ENCODE data around the gene PYDC2. TPM values are rescaled to one million over a fixed set of nuclear protein-coding genes. Genes with fewer than 3 reads are reported as not detected.

Gene PYDC2
- total RNA-seq, 1 experiment from 2014 or later = not detected

- peak; percentile 42 for DNase-seq
Observed at GRCh38 chr3:191499307-191500080, 38.5 kb downstream of the PYDC2 start.

DNA sequence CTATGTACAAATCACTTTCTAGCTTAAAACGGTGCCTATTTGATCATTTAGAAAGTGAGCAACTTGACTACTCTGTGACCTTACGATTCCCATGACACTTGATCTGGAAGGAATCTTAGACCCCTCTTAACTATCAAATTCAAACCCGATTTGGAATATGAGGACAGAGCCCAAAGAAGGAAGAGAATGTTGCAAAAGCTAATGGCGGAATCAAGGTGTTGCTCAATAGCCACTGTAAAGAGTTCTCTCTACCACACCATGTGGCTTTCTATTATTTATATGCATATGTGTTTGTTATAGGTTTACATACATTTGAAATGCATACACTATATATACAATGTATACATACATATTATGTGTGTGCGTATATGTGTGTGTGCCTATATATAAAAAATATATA lies 39.9 kb downstream of the PYDC2 start:
- Histone ChIP-seq H3K27me3 (ENCODE audit: control insufficient read depth, insufficient read depth, low read length) (no peaks in the 10 kb centered on the region), H3K4me3 (ENCODE audit: insufficient read depth, low read depth, low read length) (no peak overlapping the region), H3K36me3 (replicated peaks; ENCODE audit: control insufficient read depth, insufficient read depth, low read length) (no peaks in the 10 kb centered on the region)
- no peak for DNase-seq

More at GRCh38 chr3:191499307-191500080, 38.5 kb downstream of the PYDC2 start:
- no peaks in the 10 kb centered on the region for H3K36me3 ChIP-seq (replicated peaks; ENCODE audit: control insufficient read depth, insufficient read depth, low read length)
- no peaks in the 10 kb centered on the region for H3K27me3 ChIP-seq (ENCODE audit: control insufficient read depth, insufficient read depth, low read length)
- no peak overlapping the region for H3K4me3 ChIP-seq (ENCODE audit: insufficient read depth, low read depth, low read length)

- Histone ChIP-seq H3K27me3 (ENCODE audit: control insufficient read depth, insufficient read depth, low read length) (no peaks in the 10 kb centered on the region), H3K4me3 (ENCODE audit: insufficient read depth, low read depth, low read length) (no peak overlapping the region), H3K36me3 (replicated peaks; ENCODE audit: control insufficient read depth, insufficient read depth, low read length) (no peaks in the 10 kb centered on the region)
- peak; percentile 58 for DNase-seq
Observed at GRCh38 chr3:191502583-191502982, 41.6 kb downstream of the PYDC2 start.

DNA sequence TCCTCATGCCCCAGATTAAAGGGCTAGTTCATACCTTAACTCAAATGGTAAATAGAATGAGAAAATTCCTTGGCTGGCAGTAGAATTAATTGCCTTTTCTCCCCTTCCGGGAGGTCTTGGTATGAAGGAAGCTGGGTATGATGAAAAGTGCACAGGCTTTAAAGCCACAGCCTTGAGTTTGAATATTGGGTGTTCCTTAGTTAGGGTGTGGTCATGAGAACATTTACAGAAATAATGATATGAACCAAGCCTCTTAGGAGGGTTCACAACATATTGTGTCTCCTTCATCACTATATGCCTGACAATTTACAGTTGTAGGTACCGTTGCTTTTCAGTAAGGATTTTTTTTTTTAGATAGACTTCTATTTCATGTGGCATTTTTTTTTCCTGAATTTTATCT lies 48.1 kb downstream of the PYDC2 start:
- no peak for DNase-seq
- Histone ChIP-seq H3K27me3 (ENCODE audit: control insufficient read depth, insufficient read depth, low read length) (no peaks in the 10 kb centered on the region), H3K36me3 (replicated peaks; ENCODE audit: control insufficient read depth, insufficient read depth, low read length) (no peaks in the 10 kb centered on the region), H3K4me3 (ENCODE audit: insufficient read depth, low read depth, low read length) (no peak overlapping the region)

Other genes with a start within 250 kb of the PYDC2 start
- gene CCDC50, start 131.8 kb upstream of the PYDC2 start, total RNA-seq (2014; rRNA removed; shearing (Covaris generic)) = 23.9 and 38.9 TPM in 2 replicates
- gene UTS2B, start 130.6 kb upstream of the PYDC2 start, total RNA-seq (2014; rRNA removed; shearing (Covaris generic)) = 0.28 TPM in 1 of 2 replicates, not detected in the other

Data from H7 (cell line).